ENCODE measurements around the gene PPEF2. TPM values are rescaled to one million over a fixed set of nuclear protein-coding genes. Genes with fewer than 3 reads are reported as not detected.
A peak's percentile ranks its signal among the peaks of the same experiment; 100 is the strongest.
"Not testable (repeated sequence)": the region's sequence is repeated elsewhere in the genome, so short reads cannot be mapped to it uniquely, and the experiment has no call there.

The PPEF2 gene
- total and polyA plus RNA-seq, 7 experiments from 2014 or later: 0.07 to 1.5 (median 0.17) TPM; not detected in 2

DNA sequence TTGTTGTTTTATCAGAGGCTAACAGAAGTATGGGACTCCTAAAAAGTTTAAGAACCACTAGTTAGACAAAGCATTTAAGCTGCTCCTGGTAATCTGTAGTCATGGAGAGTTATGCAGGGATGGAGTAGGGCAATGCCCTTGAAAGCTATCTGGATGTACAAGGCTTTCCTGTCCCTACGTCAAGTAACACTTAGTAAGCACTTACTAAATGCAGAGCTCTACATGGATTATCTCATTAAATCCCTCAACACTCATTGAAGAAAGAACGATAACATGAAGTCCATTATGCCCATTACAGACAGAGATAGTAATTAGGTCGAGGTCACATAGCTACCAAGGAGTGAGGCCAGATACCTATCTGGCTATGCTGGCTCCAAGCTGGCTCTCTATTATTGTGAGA, 33.2 kb downstream of the PPEF2 start:
- no peaks in the 10 kb centered on the region for H3K36me3 ChIP-seq (ENCODE audit: control insufficient read depth in 2 of 3, insufficient read depth in 3 of 3, low read length in 3 of 3)
- ChIA-PET CTCF (interaction anchor here (0.7 kb wide), 1 partner anchor 250 kb away, joined by 3 read pairs; no protein-coding TSS in a partner anchor), POLR2A (no interaction called here)
- H3K9me3 Mint-ChIP-seq: no peaks in the 10 kb centered on the region
- H3K4me1 Mint-ChIP-seq: no peaks in the 10 kb centered on the region
- intact Hi-C loops (cut with micrococcal nuclease): no loop called here
- ATAC-seq: no peak
- no peak overlapping the region for H3K27ac Mint-ChIP-seq
- H3K27me3 Mint-ChIP-seq: peaks cover 0 to 23% (median 0%) of the 10 kb centered on the region in 5 donors
- no peak overlapping the region for H3K27ac ChIP-seq (ENCODE audit: low read depth, low read length)
- H3K4me3 ChIP-seq (ENCODE audit: low read length): no peak overlapping the region
- H3K36me3 Mint-ChIP-seq: no peaks in the 10 kb centered on the region
- H3K4me1 ChIP-seq (ENCODE audit: control insufficient read depth in 2 of 2, insufficient read depth in 2 of 2, low read length in 2 of 2): no peaks in the 10 kb centered on the region
- H3K27me3 ChIP-seq (ENCODE audit: control insufficient read depth in 2 of 2, insufficient read depth in 2 of 2, low read length in 2 of 2): no peaks in the 10 kb centered on the region
- no peak for DNase-seq
- H3K9me3 ChIP-seq (ENCODE audit: control insufficient read depth in 2 of 3, low read length in 3 of 3): no peaks in the 10 kb centered on the region
- H3K4me3 Mint-ChIP-seq: no peak overlapping the region

DNA sequence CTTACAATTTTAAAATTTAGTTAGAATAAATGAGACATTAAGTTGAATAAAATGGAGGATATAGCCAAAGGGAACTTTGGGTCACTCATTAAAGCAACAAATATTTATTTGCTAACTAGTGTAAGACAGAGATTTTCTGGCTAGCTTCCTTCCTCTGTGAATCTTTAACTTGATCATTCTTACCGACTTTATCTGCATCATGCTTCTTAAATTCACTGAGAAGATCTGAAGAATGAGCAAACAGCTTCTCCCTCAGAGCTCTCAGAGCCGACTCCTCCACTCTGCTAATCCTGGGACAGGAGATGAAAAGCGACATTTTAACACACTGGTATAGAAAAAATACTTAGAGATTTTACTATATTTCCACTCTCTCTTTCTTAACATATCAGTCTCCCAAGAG, 35.1 kb downstream of the PPEF2 start:
- H3K4me3 ChIP-seq (ENCODE audit: low read length): no peak overlapping the region
- H3K4me1 ChIP-seq (ENCODE audit: control insufficient read depth in 2 of 2, insufficient read depth in 2 of 2, low read length in 2 of 2): no peaks in the 10 kb centered on the region
- no peaks in the 10 kb centered on the region for H3K27me3 ChIP-seq (ENCODE audit: control insufficient read depth in 2 of 2, insufficient read depth in 2 of 2, low read length in 2 of 2)
- POLR2A ChIA-PET: no interaction called here
- no peak overlapping the region for H3K27ac ChIP-seq (ENCODE audit: low read depth, low read length)
- DNase-seq: no peak
- H3K9me3 ChIP-seq (ENCODE audit: control insufficient read depth in 2 of 3, low read length in 3 of 3): no peaks in the 10 kb centered on the region
- ATAC-seq: no peak
- no peaks in the 10 kb centered on the region for H3K4me1 Mint-ChIP-seq
- H3K27me3 Mint-ChIP-seq: peaks cover 0 to 20% (median 0%) of the 10 kb centered on the region in 5 donors
- H3K36me3 Mint-ChIP-seq: no peaks in the 10 kb centered on the region
- H3K9me3 Mint-ChIP-seq: no peaks in the 10 kb centered on the region
- no peaks in the 10 kb centered on the region for H3K36me3 ChIP-seq (ENCODE audit: control insufficient read depth in 2 of 3, insufficient read depth in 3 of 3, low read length in 3 of 3)
- H3K4me3 Mint-ChIP-seq: no peak overlapping the region
- no peak overlapping the region for H3K27ac Mint-ChIP-seq
- CTCF ChIA-PET: no interaction called here
- intact Hi-C loops (cut with micrococcal nuclease): no loop called here

- H3K9me3 ChIP-seq (ENCODE audit: control insufficient read depth in 2 of 3, low read length in 3 of 3): no peaks in the 10 kb centered on the region
- no peaks in the 10 kb centered on the region for H3K27me3 ChIP-seq (ENCODE audit: control insufficient read depth in 2 of 2, insufficient read depth in 2 of 2, low read length in 2 of 2)
- Mint-ChIP-seq H3K4me3 (no peak overlapping the region), H3K36me3 (no peaks in the 10 kb centered on the region), H3K4me1 (no peaks in the 10 kb centered on the region), H3K9me3 (peaks cover 0 to 9% (median 0%) of the 10 kb centered on the region in 11 donors), H3K27ac (no peak overlapping the region), H3K27me3 (peaks cover 0 to 9% (median 2%) of the 10 kb centered on the region in 5 donors)
- no peak for ATAC-seq
- POLR2A ChIA-PET: no interaction called here
- no peak overlapping the region for H3K27ac ChIP-seq (ENCODE audit: low read depth, low read length)
- CTCF ChIA-PET: no interaction called here
- H3K4me3 ChIP-seq (ENCODE audit: low read length): no peak overlapping the region
- no peaks in the 10 kb centered on the region for H3K36me3 ChIP-seq (ENCODE audit: control insufficient read depth in 2 of 3, insufficient read depth in 3 of 3, low read length in 3 of 3)
- no peak for DNase-seq
- H3K4me1 ChIP-seq (ENCODE audit: control insufficient read depth in 2 of 2, insufficient read depth in 2 of 2, low read length in 2 of 2): no peaks in the 10 kb centered on the region
- intact Hi-C loops (cut with micrococcal nuclease): no loop called here
Measured at GRCh38 chr4:75860606-75861005, 41.6 kb downstream of the PPEF2 start.

- CTCF ChIA-PET: interaction anchor here (0.7 kb wide), 1 partner anchor 462 kb away, joined by 4 read pairs; no protein-coding TSS in a partner anchor
- POLR2A ChIA-PET: no interaction called here
- ATAC-seq (no peak), DNase-seq (no peak)
- Histone ChIP-seq H3K9me3 (ENCODE audit: control insufficient read depth in 2 of 3, low read length in 3 of 3) (no peaks in the 10 kb centered on the region), H3K4me1 (ENCODE audit: control insufficient read depth in 2 of 2, insufficient read depth in 2 of 2, low read length in 2 of 2) (no peaks in the 10 kb centered on the region), H3K27ac (ENCODE audit: low read depth, low read length) (no peak overlapping the region), H3K36me3 (ENCODE audit: control insufficient read depth in 2 of 3, insufficient read depth in 3 of 3, low read length in 3 of 3) (no peaks in the 10 kb centered on the region), H3K4me3 (ENCODE audit: low read length) (no peak overlapping the region), H3K27me3 (ENCODE audit: control insufficient read depth in 2 of 2, insufficient read depth in 2 of 2, low read length in 2 of 2) (no peaks in the 10 kb centered on the region)
- intact Hi-C loops (cut with micrococcal nuclease): no loop called here
- Mint-ChIP-seq H3K27ac (no peak overlapping the region), H3K4me3 (no peak overlapping the region), H3K36me3 (no peaks in the 10 kb centered on the region), H3K4me1 (no peaks in the 10 kb centered on the region), H3K9me3 (peaks cover 0 to 9% (median 0%) of the 10 kb centered on the region in 11 donors), H3K27me3 (peaks cover 0 to 9% (median 3%) of the 10 kb centered on the region in 5 donors)
Measured at GRCh38 chr4:75858721-75859120, 43.5 kb downstream of the PPEF2 start.

DNA sequence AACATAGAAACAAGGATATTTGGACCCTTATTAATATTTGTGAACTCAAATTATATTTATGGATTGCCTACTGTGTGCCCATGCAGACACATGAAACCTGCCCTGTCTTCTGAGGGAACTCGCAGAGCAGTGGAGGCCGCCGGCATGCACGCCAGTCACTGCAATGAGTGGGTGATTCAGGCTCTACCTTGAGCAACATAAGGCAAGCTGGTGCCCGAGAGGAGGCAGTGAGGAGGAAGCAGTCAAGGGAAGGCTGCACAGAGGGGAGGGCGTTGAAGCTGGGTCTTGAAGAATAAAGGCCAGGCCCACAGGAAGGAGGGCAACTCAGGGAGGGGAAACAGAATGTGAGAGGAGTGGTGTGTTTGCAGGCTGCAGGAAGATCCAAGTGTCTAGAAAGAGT, 52.8 kb downstream of the PPEF2 start:
- Histone ChIP-seq H3K27me3 (ENCODE audit: control insufficient read depth in 2 of 2, insufficient read depth in 2 of 2, low read length in 2 of 2) (no peaks in the 10 kb centered on the region), H3K9me3 (ENCODE audit: control insufficient read depth in 2 of 3, low read length in 3 of 3) (no peaks in the 10 kb centered on the region), H3K4me3 (ENCODE audit: low read length) (no peak overlapping the region), H3K36me3 (ENCODE audit: control insufficient read depth in 2 of 3, insufficient read depth in 3 of 3, low read length in 3 of 3) (no peaks in the 10 kb centered on the region), H3K4me1 (ENCODE audit: control insufficient read depth in 2 of 2, insufficient read depth in 2 of 2, low read length in 2 of 2) (no peaks in the 10 kb centered on the region), H3K27ac (ENCODE audit: low read depth, low read length) (no peak overlapping the region)
- ATAC-seq: peak; percentile 42
- no peaks in the 10 kb centered on the region for H3K36me3 Mint-ChIP-seq
- H3K9me3 Mint-ChIP-seq: no peaks in the 10 kb centered on the region
- no peak for DNase-seq
- H3K27me3 Mint-ChIP-seq: peaks cover 5 to 13% (median 6%) of the 10 kb centered on the region in 5 donors
- peak overlapping the region in 1 of 9 donors; percentile 80 for H3K27ac Mint-ChIP-seq
- CTCF ChIA-PET: no interaction called here
- H3K4me1 Mint-ChIP-seq: peaks cover 0 to 19% (median 0%) of the 10 kb centered on the region in 7 donors
- H3K4me3 Mint-ChIP-seq: no peak overlapping the region
- POLR2A ChIA-PET: no interaction called here
- intact Hi-C loops (cut with micrococcal nuclease): loop anchor here (5.0 to 10.0 kb wide), 3 partner anchors 127 to 215 kb away; partner anchors contain the start of genes CDKL2 (in 1 of the 2) and USO1 (in 1 of the 2)

DNA sequence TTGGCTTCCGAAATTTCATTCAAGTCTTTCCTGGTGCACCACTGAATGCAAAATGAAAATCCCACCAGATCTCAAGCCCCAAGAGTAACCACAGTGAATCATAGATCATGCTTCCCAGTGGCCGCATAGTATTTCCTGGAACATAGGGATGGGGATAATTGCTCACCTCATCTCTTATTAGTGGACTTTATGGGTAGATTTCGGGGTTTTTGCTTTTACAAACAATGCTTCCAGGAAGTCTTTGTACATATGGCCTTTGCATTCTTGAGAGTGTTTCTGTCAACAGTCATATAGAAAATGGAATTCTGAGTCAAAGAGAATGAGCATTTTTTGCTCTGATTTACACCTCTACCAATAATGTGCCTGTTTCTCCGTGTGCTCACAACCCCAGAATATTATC, 53.4 kb downstream of the PPEF2 start:
- H3K27me3 ChIP-seq (ENCODE audit: control insufficient read depth in 2 of 2, insufficient read depth in 2 of 2, low read length in 2 of 2): no peaks in the 10 kb centered on the region
- H3K9me3 ChIP-seq (ENCODE audit: control insufficient read depth in 2 of 3, low read length in 3 of 3): no peaks in the 10 kb centered on the region
- no peak overlapping the region for H3K4me3 Mint-ChIP-seq
- peaks cover 0 to 23% (median 0%) of the 10 kb centered on the region in 7 donors for H3K4me1 Mint-ChIP-seq
- no peak overlapping the region for H3K4me3 ChIP-seq (ENCODE audit: low read length)
- no peak for DNase-seq
- ATAC-seq: no peak
- H3K27ac Mint-ChIP-seq: no peak overlapping the region
- H3K36me3 ChIP-seq (ENCODE audit: control insufficient read depth in 2 of 3, insufficient read depth in 3 of 3, low read length in 3 of 3): no peaks in the 10 kb centered on the region
- H3K9me3 Mint-ChIP-seq: no peaks in the 10 kb centered on the region
- ChIA-PET POLR2A (no interaction called here), CTCF (interaction anchor here (1.5 kb wide), 1 partner anchor 126 kb away, joined by 3 read pairs; no protein-coding TSS in a partner anchor)
- intact Hi-C loops (cut with micrococcal nuclease): loop anchor here (1.0 to 10.0 kb wide), 6 partner anchors 127 to 975 kb away; partner anchors contain the start of genes CDKL2 (in 1 of the 2) and USO1 (in 1 of the 2)
- H3K27ac ChIP-seq (ENCODE audit: low read depth, low read length): no peak overlapping the region
- H3K36me3 Mint-ChIP-seq: no peaks in the 10 kb centered on the region
- peaks cover 5 to 13% (median 6%) of the 10 kb centered on the region in 5 donors for H3K27me3 Mint-ChIP-seq
- H3K4me1 ChIP-seq (ENCODE audit: control insufficient read depth in 2 of 2, insufficient read depth in 2 of 2, low read length in 2 of 2): no peaks in the 10 kb centered on the region

DNA sequence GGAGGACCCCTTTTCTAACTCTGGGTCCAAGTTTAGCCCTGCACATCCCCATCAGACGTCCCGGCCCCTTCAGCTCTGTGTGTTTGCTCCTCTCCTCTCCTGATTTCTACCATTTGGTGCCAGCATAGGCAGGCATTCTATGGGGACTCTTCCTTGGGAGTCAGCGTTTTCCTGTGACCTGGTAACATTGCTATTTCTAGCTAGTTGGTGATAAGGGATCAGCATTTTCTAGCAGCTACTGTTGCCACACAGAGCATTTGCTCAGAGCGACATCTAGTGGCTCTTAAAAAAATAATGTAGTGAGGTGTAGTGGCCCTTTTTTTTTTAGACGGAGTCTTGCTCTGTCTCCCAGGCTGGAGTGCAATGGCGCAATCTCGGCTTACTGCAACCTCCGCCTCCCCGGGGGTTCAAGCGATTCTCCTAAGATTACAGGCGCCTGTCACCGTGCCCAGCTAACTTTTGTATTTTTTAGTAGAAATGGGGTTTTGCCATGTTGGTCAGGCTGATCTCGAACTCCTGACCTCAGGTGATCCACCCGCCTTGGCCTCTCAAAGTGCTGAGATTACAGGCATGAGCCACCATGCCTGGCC, 54.0 kb downstream of the PPEF2 start:
- CTCF ChIA-PET: interaction anchor here (0.6 to 1.5 kb wide), 11 partner anchors 8 to 974 kb away, joined by 3 to 7 read pairs (median 4); no protein-coding TSS in a partner anchor

More for the DNA sequence above, 54.0 kb downstream of the PPEF2 start:
- H3K27ac ChIP-seq (ENCODE audit: low read depth, low read length); H3K9me3 ChIP-seq (ENCODE audit: control insufficient read depth in 2 of 3, low read length in 3 of 3); POLR2A ChIA-PET; H3K9me3 Mint-ChIP-seq; H3K4me3 Mint-ChIP-seq; H3K27ac Mint-ChIP-seq; H3K36me3 Mint-ChIP-seq; H3K4me1 ChIP-seq (ENCODE audit: control insufficient read depth in 2 of 2, insufficient read depth in 2 of 2, low read length in 2 of 2); H3K27me3 ChIP-seq (ENCODE audit: control insufficient read depth in 2 of 2, insufficient read depth in 2 of 2, low read length in 2 of 2); H3K4me3 ChIP-seq (ENCODE audit: low read length); H3K36me3 ChIP-seq (ENCODE audit: control insufficient read depth in 2 of 3, insufficient read depth in 3 of 3, low read length in 3 of 3): not testable (repeated sequence)
- H3K4me1 Mint-ChIP-seq: peaks cover 0 to 27% (median 0%) of the 10 kb centered on the region in 7 donors
- ATAC-seq (peak; percentile 91), DNase-seq (peak in 8 of 9 donors; percentile 10 to 57 (median 37))
- intact Hi-C loops (cut with micrococcal nuclease): loop anchor here (1.0 to 10.0 kb wide), 6 partner anchors 126 to 974 kb away; partner anchors contain the start of genes CDKL2 (in 1 of the 2) and USO1 (in 1 of the 2)
- H3K27me3 Mint-ChIP-seq: peaks cover 4 to 10% (median 6%) of the 10 kb centered on the region in 5 donors
